VCaP (cell line): Measurements from ENCODE around the gene IFT27.

Experiments
- H3K27ac ChIP-seq: fragments of 450-650 bp; 2 replicates; pipeline ENCODE4 v1.5.1; 2017
- TF ChIP-seq, protein P1 (sequence below): fragments of 450-650 bp; conservative IDR thresholded peaks from 2 replicates; pipeline ENCODE4 v1.5.1; 2017; ENCODE audit warnings: mild to moderate bottlenecking, moderate library complexity

The IFT27 gene

GRCh38 chr22:36762687-36763260, 13.1 kb downstream of the IFT27 start:
- TF ChIP-seq, protein P1, sequence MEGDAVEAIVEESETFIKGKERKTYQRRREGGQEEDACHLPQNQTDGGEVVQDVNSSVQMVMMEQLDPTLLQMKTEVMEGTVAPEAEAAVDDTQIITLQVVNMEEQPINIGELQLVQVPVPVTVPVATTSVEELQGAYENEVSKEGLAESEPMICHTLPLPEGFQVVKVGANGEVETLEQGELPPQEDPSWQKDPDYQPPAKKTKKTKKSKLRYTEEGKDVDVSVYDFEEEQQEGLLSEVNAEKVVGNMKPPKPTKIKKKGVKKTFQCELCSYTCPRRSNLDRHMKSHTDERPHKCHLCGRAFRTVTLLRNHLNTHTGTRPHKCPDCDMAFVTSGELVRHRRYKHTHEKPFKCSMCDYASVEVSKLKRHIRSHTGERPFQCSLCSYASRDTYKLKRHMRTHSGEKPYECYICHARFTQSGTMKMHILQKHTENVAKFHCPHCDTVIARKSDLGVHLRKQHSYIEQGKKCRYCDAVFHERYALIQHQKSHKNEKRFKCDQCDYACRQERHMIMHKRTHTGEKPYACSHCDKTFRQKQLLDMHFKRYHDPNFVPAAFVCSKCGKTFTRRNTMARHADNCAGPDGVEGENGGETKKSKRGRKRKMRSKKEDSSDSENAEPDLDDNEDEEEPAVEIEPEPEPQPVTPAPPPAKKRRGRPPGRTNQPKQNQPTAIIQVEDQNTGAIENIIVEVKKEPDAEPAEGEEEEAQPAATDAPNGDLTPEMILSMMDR: no peak
- H3K27ac ChIP-seq: no peak overlapping the region

GRCh38 chr22:36761553-36762240, 14.2 kb downstream of the IFT27 start:
- TF ChIP-seq, protein P1: no peak
- H3K27ac ChIP-seq: no peak overlapping the region

GRCh38 chr22:36760786-36761185, 15.1 kb downstream of the IFT27 start:
- H3K27ac ChIP-seq: no peak overlapping the region

GRCh38 chr22:36759481-36760159, 16.3 kb downstream of the IFT27 start:
- TF ChIP-seq, protein P1: no peak
- no peak overlapping the region for H3K27ac ChIP-seq

More at GRCh38 chr22:36760786-36761185, 15.1 kb downstream of the IFT27 start:
- TF ChIP-seq, protein P1: no peak

- no peak overlapping the region for H3K27ac ChIP-seq
- TF ChIP-seq, protein P1: no peak
These were observed 17.1 kb downstream of the IFT27 start for GRCh38 chr22:36758792-36759271.

- H3K27ac ChIP-seq: no peak overlapping the region
- TF ChIP-seq, protein P1: peak; percentile 89
These were observed 18.2 kb downstream of the IFT27 start for GRCh38 chr22:36757668-36758211.
